ENCODE results near the gene SULT2B1. TPM values are rescaled to one million over a fixed set of nuclear protein-coding genes. Genes with fewer than 3 reads are reported as not detected.

The SULT2B1 gene
- total RNA-seq, 1 donor from 2014 or later = not detected

DNA sequence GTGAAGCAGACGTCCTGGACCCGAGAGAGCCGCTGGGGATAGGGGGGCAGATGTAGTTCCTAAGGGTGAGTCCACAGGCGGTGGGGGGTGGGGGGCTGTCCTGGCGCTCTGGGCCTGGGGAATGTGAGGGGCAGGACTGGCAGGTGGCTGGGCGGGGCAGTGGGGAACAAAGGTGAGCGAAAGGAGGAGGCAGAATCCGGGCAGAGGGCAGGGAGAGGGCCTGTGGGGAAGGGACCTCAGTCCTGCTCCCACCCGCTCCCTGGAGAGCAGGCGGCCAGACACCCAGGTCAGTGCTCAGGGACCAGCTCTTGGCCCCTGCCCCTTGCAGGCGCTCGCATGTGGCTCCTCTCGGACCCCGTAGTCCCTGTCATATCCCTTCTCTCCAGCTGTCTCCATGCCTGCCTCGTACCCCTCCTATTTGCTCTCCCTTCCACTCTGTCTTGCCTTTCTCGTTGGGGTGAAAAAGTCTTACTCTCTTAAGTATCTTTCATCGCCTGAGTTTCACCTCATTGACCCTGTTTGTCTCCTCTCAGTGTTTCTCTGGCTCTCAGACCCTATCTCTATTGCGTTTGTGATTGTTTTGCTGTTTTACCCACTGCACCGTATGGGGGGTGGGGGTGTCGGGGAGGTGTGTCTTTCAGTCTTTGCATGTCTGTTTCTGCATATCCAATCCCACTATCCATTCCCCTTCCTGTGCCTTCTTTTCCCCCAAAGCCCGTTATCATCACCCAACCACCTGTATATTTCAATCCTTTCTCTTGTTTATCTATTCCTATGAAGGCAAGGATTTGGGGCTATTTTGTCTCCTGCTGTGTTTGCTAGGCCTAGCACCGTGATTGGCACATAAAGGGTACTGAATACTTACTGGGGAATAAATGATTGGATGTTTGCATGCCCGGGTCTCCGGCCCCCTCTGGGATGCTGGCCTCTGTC lies 73.1 kb downstream of the SULT2B1 start:
- peaks cover 22% of the 10 kb centered on the region for H3K4me1 Mint-ChIP-seq (ENCODE audit: low read depth)
- no peaks in the 10 kb centered on the region for H3K9me3 Mint-ChIP-seq (ENCODE audit: low read depth)
- TF ChIP-seq, protein P1, sequence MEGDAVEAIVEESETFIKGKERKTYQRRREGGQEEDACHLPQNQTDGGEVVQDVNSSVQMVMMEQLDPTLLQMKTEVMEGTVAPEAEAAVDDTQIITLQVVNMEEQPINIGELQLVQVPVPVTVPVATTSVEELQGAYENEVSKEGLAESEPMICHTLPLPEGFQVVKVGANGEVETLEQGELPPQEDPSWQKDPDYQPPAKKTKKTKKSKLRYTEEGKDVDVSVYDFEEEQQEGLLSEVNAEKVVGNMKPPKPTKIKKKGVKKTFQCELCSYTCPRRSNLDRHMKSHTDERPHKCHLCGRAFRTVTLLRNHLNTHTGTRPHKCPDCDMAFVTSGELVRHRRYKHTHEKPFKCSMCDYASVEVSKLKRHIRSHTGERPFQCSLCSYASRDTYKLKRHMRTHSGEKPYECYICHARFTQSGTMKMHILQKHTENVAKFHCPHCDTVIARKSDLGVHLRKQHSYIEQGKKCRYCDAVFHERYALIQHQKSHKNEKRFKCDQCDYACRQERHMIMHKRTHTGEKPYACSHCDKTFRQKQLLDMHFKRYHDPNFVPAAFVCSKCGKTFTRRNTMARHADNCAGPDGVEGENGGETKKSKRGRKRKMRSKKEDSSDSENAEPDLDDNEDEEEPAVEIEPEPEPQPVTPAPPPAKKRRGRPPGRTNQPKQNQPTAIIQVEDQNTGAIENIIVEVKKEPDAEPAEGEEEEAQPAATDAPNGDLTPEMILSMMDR (IDR thresholded peaks at IDR 0.05; ENCODE audit: unreplicated experiment) = no peak
- no peak for DNase-seq (ENCODE audit: low spot score, unreplicated experiment)
- peak overlapping the region; percentile 77 for H3K4me3 Mint-ChIP-seq (ENCODE audit: low read depth)
- no peaks in the 10 kb centered on the region for H3K27me3 Mint-ChIP-seq
- peaks cover 3% of the 10 kb centered on the region for H3K36me3 Mint-ChIP-seq (ENCODE audit: insufficient read depth)
- peak overlapping the region; percentile 94 for H3K27ac Mint-ChIP-seq

DNA sequence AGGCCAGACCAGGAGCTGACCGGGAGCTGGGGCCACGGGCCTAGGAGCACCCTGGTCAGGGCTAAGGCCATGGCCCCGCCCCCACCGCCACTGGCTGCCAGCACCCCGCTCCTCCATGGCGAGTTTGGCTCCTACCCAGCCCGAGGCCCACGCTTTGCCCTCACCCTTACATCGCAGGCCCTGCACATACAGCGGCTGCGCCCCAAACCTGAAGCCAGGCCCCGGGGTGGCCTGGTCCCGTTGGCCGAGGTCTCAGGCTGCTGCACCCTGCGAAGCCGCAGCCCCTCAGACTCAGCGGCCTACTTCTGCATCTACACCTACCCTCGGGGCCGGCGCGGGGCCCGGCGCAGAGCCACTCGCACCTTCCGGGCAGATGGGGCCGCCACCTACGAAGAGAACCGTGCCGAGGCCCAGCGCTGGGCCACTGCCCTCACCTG lies 73.9 kb downstream of the SULT2B1 start:
- Mint-ChIP-seq H3K9me3 (ENCODE audit: low read depth) (no peaks in the 10 kb centered on the region), H3K27ac (no peak overlapping the region), H3K27me3 (no peaks in the 10 kb centered on the region), H3K36me3 (ENCODE audit: insufficient read depth) (peaks cover 4% of the 10 kb centered on the region), H3K4me3 (ENCODE audit: low read depth) (peak overlapping the region; percentile 77), H3K4me1 (ENCODE audit: low read depth) (peaks cover 25% of the 10 kb centered on the region)
- DNase-seq (ENCODE audit: low spot score, unreplicated experiment) = no peak
- TF ChIP-seq, protein P1 (IDR thresholded peaks at IDR 0.05; ENCODE audit: unreplicated experiment) = no peak

DNA sequence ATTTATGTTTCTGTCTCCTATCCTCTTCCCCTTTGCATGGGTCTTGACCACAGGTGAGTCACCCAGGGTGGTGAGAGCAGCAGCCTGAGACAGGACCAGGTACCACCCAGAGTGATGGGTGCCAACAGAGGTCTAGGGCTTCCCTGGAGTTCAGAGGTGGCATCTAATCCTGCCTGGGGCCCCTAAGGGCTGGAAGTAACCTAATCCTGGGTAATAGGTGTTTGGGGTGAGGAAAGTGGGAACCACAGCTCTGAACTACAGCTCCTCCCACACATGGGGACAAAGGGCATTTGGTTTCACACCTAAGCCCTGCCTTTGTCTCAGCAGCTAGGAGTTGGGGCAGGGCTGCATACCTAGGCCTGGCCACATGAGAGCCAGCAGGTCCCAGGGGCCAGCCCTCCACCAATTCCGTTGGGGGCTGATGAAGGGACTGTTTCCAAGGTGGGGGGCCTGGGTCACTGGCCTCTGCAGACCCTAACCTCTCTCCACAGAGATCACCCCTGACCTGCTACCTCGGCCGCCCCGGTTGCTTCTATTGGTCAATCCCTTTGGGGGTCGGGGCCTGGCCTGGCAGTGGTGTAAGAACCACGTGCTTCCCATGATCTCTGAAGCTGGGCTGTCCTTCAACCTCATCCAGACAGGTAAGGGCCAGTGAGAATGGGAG lies 75.4 kb downstream of the SULT2B1 start:
- Mint-ChIP-seq H3K4me1 (ENCODE audit: low read depth) (peaks cover 23% of the 10 kb centered on the region), H3K9me3 (ENCODE audit: low read depth) (no peaks in the 10 kb centered on the region), H3K27ac (no peak overlapping the region), H3K27me3 (no peaks in the 10 kb centered on the region), H3K4me3 (ENCODE audit: low read depth) (peak overlapping the region; percentile 47), H3K36me3 (ENCODE audit: insufficient read depth) (peaks cover 4% of the 10 kb centered on the region)
- TF ChIP-seq, protein P1 (IDR thresholded peaks at IDR 0.05; ENCODE audit: unreplicated experiment) = no peak
- no peak for DNase-seq (ENCODE audit: low spot score, unreplicated experiment)

DNA sequence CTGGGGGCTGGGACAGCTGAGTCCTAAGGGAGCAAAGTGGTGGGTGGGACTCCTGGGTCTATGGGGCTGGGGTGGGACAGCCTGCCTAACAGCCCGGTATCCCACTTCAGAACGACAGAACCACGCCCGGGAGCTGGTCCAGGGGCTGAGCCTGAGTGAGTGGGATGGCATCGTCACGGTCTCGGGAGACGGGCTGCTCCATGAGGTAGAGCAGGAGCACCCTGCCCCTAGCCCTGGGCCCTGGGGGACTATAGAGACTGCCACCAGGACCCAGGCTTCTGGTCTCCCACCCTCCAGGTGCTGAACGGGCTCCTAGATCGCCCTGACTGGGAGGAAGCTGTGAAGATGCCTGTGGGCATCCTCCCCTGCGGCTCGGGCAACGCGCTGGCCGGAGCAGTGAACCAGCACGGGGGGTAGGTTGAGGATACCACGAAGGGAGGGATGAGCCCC lies 75.9 kb downstream of the SULT2B1 start:
- TF ChIP-seq, protein P1 (IDR thresholded peaks at IDR 0.05; ENCODE audit: unreplicated experiment) = no peak
- no peak for DNase-seq (ENCODE audit: low spot score, unreplicated experiment)
- Mint-ChIP-seq H3K27ac (no peak overlapping the region), H3K36me3 (ENCODE audit: insufficient read depth) (peaks cover 4% of the 10 kb centered on the region), H3K9me3 (ENCODE audit: low read depth) (no peaks in the 10 kb centered on the region), H3K4me3 (ENCODE audit: low read depth) (no peak overlapping the region), H3K4me1 (ENCODE audit: low read depth) (peaks cover 25% of the 10 kb centered on the region), H3K27me3 (no peaks in the 10 kb centered on the region)

DNA sequence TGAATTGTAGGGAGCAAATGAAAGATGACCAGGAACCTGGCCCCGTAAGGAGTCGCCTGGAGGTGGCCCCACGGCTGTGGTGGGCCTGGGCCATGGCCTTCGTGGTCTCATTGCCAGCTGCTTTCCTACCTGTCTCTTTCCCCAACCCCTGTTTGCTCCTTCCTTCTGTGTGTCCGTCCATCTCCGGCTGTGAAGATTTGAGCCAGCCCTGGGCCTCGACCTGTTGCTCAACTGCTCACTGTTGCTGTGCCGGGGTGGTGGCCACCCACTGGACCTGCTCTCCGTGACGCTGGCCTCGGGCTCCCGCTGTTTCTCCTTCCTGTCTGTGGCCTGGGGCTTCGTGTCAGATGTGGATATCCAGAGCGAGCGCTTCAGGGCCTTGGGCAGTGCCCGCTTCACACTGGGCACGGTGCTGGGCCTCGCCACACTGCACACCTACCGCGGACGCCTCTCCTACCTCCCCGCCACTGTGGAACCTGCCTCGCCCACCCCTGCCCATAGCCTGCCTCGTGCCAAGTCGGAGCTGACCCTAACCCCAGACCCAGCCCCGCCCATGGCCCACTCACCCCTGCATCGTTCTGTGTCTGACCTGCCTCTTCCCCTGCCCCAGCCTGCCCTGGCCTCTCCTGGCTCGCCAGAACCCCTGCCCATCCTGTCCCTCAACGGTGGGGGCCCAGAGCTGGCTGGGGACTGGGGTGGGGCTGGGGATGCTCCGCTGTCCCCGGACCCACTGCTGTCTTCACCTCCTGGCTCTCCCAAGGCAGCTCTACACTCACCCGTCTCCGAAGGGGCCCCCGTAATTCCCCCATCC lies 76.7 kb downstream of the SULT2B1 start:
- Mint-ChIP-seq H3K27me3 (no peaks in the 10 kb centered on the region), H3K4me3 (ENCODE audit: low read depth) (no peak overlapping the region), H3K36me3 (ENCODE audit: insufficient read depth) (peaks cover 4% of the 10 kb centered on the region), H3K4me1 (ENCODE audit: low read depth) (peaks cover 23% of the 10 kb centered on the region), H3K27ac (no peak overlapping the region), H3K9me3 (ENCODE audit: low read depth) (no peaks in the 10 kb centered on the region)
- TF ChIP-seq, protein P1 (IDR thresholded peaks at IDR 0.05; ENCODE audit: unreplicated experiment) = no peak
- DNase-seq (ENCODE audit: low spot score, unreplicated experiment) = no peak

Measured in progenitor cell of endocrine pancreas (in vitro differentiated cells).